Epithelial cell of proximal tubule (primary cell): Measurements from ENCODE around the gene GET4. TPM values are rescaled to one million over a fixed set of nuclear protein-coding genes. Genes with fewer than 3 reads are reported as not detected.

ENCODE experiments used
- DNase-seq: peaks from one replicate; pipeline ENCODE4 v3.0.0-alpha.2; 2011; ENCODE audit warnings: low read depth
- H3K4me3 ChIP-seq: 2 replicates; pipeline ENCODE4 v1.5.1; 2011; ENCODE audit warnings: low read depth, mild to moderate bottlenecking, low read length
- total RNA-seq: library from RNA; depleted of rRNA; stranded (reverse); fragments of >200 nt; gene quantifications from 2 replicates; pipeline ENCODE4 v1.2.3, GENCODE V29; 2015
- TF ChIP-seq, protein P1 (sequence below): conservative IDR thresholded peaks from 2 replicates; pipeline ENCODE4 v1.5.1; 2012; ENCODE audit warnings: low read depth, mild to moderate bottlenecking, low read length

The GET4 gene
- total RNA-seq, 1 donor from 2014 or later, result 32.6 TPM

DNA sequence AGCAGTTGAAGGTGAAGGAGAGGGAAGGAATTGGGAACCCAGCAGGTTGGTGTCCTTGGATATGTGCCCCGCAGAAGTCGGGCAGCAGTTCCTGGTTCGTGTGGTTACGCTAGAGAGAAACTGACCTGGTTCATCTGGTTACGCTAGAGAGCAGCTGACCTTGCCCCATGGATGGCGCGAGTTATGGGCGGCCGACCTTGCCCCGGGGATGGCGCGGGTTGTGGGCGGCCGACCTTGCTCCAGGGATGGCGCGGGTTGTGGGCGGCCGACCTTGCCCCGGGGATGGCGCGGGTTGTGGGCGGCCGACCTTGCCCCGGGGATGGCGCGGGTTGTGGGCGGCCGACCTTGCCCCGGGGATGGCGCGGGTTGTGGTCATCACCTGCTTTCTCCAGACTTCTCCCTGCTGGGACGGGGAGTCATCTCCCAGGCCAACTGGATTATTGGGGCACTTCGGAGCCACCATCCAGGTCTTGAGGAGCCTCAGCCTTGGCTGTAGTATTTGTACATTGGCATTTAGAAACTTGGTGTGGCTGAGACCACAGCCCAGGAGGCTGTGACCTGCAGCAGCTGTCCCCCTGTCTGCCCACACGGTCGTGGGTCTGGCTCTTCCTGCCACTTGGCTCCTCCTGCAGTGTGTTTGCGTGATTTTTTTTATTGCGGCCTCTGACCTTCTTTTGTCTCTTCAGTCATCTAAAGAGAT is 6.1 kb downstream of the GET4 start:
- TF ChIP-seq, protein P1, sequence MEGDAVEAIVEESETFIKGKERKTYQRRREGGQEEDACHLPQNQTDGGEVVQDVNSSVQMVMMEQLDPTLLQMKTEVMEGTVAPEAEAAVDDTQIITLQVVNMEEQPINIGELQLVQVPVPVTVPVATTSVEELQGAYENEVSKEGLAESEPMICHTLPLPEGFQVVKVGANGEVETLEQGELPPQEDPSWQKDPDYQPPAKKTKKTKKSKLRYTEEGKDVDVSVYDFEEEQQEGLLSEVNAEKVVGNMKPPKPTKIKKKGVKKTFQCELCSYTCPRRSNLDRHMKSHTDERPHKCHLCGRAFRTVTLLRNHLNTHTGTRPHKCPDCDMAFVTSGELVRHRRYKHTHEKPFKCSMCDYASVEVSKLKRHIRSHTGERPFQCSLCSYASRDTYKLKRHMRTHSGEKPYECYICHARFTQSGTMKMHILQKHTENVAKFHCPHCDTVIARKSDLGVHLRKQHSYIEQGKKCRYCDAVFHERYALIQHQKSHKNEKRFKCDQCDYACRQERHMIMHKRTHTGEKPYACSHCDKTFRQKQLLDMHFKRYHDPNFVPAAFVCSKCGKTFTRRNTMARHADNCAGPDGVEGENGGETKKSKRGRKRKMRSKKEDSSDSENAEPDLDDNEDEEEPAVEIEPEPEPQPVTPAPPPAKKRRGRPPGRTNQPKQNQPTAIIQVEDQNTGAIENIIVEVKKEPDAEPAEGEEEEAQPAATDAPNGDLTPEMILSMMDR, result no peak
- H3K4me3 ChIP-seq, result no peak overlapping the region
- no peak for DNase-seq

DNA sequence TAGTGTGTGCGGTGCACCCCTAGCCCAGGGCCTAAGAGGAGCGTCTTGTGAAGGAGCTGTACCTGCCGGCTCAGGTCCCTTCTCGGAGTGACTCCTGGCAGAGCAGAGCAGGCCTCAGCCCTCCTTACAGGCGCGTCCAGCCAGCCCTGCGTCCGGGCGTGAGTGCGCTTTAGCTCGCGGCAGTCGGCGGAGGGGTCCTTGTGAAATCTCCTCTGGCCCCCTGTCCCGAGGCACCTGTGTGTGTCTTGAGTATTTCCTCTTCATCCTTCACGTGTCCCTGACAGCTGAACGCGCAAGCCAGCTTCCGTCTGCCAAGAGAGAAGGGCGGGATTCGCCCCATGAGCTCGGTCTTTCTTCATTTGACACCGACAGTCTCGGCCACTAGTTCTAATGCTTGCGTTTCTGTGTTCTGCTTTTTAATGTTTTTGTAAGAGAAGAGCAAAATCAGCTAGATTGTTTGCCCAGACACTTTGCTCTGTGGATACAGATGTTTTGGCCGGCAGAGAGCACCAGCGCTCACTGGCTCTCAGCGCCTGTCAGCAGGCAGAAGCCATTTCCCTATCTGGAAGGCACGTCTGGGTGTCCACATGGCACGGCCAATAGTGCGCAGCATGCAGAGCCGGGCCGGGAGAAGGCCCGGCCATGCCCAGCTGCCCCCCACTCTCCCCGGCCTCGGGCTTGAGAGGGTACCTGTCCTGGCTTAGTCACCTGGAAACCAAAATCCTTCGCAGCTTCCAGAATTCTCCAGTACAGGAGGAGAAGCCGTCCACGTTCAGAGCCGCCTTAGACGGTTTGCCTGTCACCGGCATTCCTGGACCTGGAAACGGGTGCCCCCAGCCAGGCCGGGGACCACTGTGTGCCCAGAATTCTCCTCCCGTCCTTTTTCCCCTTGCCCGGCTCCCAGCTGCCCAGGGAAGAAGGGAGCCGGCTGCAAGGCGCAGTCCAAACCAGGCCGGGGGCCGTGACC is 7.0 kb downstream of the GET4 start:
- no peak overlapping the region for H3K4me3 ChIP-seq
- no peak for DNase-seq
- TF ChIP-seq, protein P1, result no peak

DNA sequence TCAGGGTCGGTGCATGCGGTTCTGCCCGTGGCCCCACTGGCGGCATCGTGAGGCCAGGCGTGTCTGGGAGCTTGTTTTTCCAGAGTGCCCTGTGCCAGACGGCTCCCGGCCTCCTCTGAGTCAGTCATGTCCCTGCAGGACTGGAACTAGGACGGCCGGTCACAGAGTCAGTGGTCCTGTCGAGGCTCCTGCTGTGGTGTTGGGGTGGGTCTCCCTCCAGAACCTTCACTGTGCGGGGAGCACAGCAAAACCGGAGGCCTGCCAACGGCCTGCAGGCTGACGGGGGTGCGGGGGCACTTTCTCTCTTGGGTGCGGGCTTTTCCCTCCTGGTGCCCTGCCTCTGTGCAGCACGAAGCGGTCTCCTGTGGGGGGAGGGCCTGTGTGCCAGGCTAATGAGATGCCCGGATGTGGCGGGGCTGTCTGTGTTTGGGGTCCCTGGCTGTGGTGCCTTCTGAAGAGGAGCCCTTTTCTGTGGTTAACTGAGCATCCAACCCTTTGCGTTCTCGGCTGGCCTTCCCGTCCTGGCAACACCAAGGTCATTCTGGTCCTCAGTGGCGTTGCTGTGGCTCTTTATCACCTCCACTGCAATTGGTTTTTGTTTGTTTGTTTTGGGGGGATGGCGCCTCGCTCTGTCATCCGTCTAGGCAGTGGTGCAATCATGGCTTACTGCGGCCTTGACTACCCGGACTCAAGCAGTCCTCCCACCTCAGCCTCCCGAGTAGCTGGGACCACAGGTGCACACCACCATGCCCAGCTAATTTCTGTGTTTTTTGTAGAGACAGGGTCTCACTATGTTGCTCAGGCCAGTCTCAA is 8.0 kb downstream of the GET4 start:
- TF ChIP-seq, protein P1, result no peak
- no peak overlapping the region for H3K4me3 ChIP-seq
- DNase-seq, result no peak

DNA sequence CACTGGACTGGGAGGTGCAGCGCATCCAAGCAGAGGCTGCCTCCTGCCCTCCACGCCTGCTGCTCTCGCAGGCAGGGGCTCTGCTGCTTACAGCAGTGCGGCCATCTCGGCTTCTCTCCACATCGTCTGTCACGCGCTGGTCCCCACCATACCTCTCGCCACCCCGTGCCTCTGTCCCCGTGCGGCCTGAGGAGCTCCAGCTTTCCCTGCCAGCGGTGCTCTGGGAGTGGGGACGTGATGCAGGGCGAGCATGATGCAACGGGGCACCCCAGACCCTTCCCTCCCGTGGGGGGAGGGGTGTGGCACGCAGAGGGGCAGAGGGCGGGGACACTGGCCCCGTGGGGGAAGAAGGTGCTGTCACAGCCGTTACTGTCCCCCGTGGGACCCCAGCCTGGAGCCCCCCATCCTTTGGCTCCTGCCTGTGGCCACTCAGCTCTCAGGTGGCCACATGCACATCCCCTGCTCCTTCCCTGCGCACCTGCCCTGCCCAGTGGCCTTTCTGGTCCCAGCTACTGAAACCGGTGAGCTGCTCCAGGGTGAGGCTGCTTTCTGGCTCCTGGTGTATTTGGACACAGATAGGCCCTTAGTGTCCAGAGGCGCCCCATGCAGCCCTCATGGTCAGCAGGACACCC is 9.0 kb downstream of the GET4 start:
- TF ChIP-seq, protein P1, result no peak
- H3K4me3 ChIP-seq, result no peak overlapping the region

DNA sequence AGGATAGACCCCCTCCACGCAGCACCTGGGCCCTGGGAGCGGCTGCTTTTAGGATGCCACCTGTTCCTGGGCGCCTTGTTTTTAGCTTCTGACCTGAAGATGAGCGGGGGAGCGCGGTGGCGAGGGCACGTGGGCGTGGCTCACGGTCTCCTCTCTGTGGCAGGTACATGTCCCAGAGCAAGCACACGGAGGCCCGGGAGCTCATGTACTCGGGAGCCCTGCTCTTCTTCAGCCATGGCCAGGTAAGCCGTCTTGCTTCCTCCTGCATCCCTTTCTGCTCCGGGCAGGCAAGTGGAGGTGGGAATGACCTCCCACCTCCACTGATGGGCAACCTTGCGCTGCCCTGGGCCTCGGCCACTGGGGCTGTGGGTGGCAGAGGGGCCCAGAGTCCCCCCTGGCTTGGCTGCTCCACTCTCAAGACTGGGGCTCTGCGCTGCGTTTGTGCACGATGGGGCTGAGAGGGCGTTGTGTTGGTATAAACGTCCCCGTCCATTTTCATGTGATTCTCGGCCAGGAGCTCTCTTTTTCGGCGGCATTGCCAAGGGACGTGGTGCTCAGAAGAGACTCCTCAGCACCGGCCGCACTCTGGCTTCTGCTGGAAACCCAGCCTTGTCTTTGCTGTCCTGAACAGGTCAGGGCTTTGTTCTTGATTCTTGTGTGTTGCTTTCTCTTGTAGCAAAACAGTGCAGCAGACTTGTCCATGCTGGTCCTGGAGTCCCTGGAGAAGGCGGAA is 9.7 kb downstream of the GET4 start:
- no peak for DNase-seq
- no peak overlapping the region for H3K4me3 ChIP-seq
- TF ChIP-seq, protein P1, result no peak

More for the DNA sequence above, 9.0 kb downstream of the GET4 start:
- DNase-seq, result no peak
